BLaER1 treated with 17β-estradiol and CSF1 and Interleukin-3, amounts not matched to agents 10 nM and 100 nM (cell line): ENCODE measurements around the gene IGLON5.

Source experiments
- H3K27ac ChIP-seq, 11 experiments: shearing (Covaris generic); formaldehyde crosslinking; 2 replicates each; pipeline ENCODE4 v1.8.1; 2022
- H3K27me3 ChIP-seq, 11 experiments: shearing (Covaris generic); formaldehyde crosslinking; 2 replicates each; pipeline ENCODE4 v1.8.1; 2022
- H3K36me3 ChIP-seq, 11 experiments: shearing (Covaris generic); formaldehyde crosslinking; 2 replicates each; pipeline ENCODE4 v1.8.1; 2022
- H3K4me1 ChIP-seq, 10 experiments: shearing (Covaris generic); formaldehyde crosslinking; 2 replicates each; pipeline ENCODE4 v1.8.1; 2022
- H3K4me2 ChIP-seq, 11 experiments: shearing (Covaris generic); formaldehyde crosslinking; 2 replicates each; pipeline ENCODE4 v1.8.1; 2022
- H3K4me3 ChIP-seq, 10 experiments: shearing (Covaris generic); formaldehyde crosslinking; 2 replicates each; pipeline ENCODE4 v1.8.1; 2022
- H3K9ac ChIP-seq, 11 experiments: shearing (Covaris generic); formaldehyde crosslinking; 2 replicates each; pipeline ENCODE4 v1.8.1; 2022
- H3K9me3 ChIP-seq, 11 experiments: shearing (Covaris generic); formaldehyde crosslinking; replicated peaks in 1 of 11; 2 replicates each; pipeline ENCODE4 v1.8.1; 2022
- H4K20me1 ChIP-seq, 11 experiments: shearing (Covaris generic); formaldehyde crosslinking; 2 replicates each; pipeline ENCODE4 v1.8.1; 2022
- Cebpa-rat ChIP-seq, 11 experiments: shearing (Covaris generic); IDR thresholded peaks; 2 replicates each; pipeline ENCODE4 v1.8.1; 2022

IGLON5 gene

GRCh38 chr19:51297406-51297805 lies 14.0 kb upstream of the IGLON5 start:
- peaks cover 34 to 46% (median 42%) of the 10 kb centered on the region in 10 experiments for H3K4me1 ChIP-seq
- no peaks in the 10 kb centered on the region for H4K20me1 ChIP-seq
- no peak for TF ChIP-seq Cebpa-rat (IDR thresholded peaks at IDR 0.05)
- H3K36me3 ChIP-seq: peaks cover 0 to 2% (median 0%) of the 10 kb centered on the region in 11 experiments; a peak in 1 of 22 replicates
- peaks cover 0 to 5% (median 0%) of the 10 kb centered on the region in 11 experiments; a peak in 1 of 22 replicates for H3K27me3 ChIP-seq
- H3K4me2 ChIP-seq: no peak overlapping the region
- no peak overlapping the region for H3K27ac ChIP-seq
- H3K9me3 ChIP-seq: peaks cover 0 to 8% (median 4%) of the 10 kb centered on the region in 11 experiments; a peak in 16 of 22 replicates
- H3K4me3 ChIP-seq: no peak overlapping the region
- no peak overlapping the region for H3K9ac ChIP-seq

GRCh38 chr19:51301266-51301665 lies 10.2 kb upstream of the IGLON5 start:
- Histone ChIP-seq H3K9ac (no peak overlapping the region), H3K9me3 (peaks cover 20 to 43% (median 35%) of the 10 kb centered on the region in 11 experiments), H3K27ac (no peak overlapping the region), H4K20me1 (no peaks in the 10 kb centered on the region), H3K27me3 (no peaks in the 10 kb centered on the region), H3K4me2 (no peak overlapping the region), H3K4me3 (no peak overlapping the region), H3K36me3 (peaks cover 0 to 8% (median 0%) of the 10 kb centered on the region in 11 experiments; a peak in 1 of 22 replicates), H3K4me1 (peaks cover 0 to 8% (median 4%) of the 10 kb centered on the region in 10 experiments; a peak in 12 of 20 replicates)
- TF ChIP-seq Cebpa-rat (IDR thresholded peaks at IDR 0.05): no peak

GRCh38 chr19:51305479-51305878 lies 6.0 kb upstream of the IGLON5 start:
- H3K4me2 ChIP-seq: no peak overlapping the region
- H3K4me3 ChIP-seq: no peak overlapping the region
- no peak overlapping the region for H3K27ac ChIP-seq
- H4K20me1 ChIP-seq: no peaks in the 10 kb centered on the region
- peaks cover 39 to 69% (median 57%) of the 10 kb centered on the region in 11 experiments for H3K9me3 ChIP-seq
- peaks cover 0 to 8% (median 0%) of the 10 kb centered on the region in 11 experiments; a peak in 2 of 22 replicates for H3K36me3 ChIP-seq
- no peak overlapping the region for H3K9ac ChIP-seq
- H3K27me3 ChIP-seq: no peaks in the 10 kb centered on the region
- no peak for TF ChIP-seq Cebpa-rat (IDR thresholded peaks at IDR 0.05)
- no peaks in the 10 kb centered on the region for H3K4me1 ChIP-seq

- Histone ChIP-seq H3K27me3 (no peaks in the 10 kb centered on the region), H3K27ac (no peak overlapping the region), H3K9ac (no peak overlapping the region), H3K36me3 (no peaks in the 10 kb centered on the region), H3K4me3 (no peak overlapping the region), H3K4me2 (no peak overlapping the region), H4K20me1 (peaks cover 0 to 10% (median 0%) of the 10 kb centered on the region in 11 experiments; a peak in 1 of 22 replicates), H3K9me3 (peaks cover 0 to 11% (median 8%) of the 10 kb centered on the region in 11 experiments; a peak in 13 of 22 replicates), H3K4me1 (peaks cover 6 to 29% (median 26%) of the 10 kb centered on the region in 10 experiments; a peak in 17 of 20 replicates)
- TF ChIP-seq Cebpa-rat (IDR thresholded peaks at IDR 0.05): no peak
Measured at GRCh38 chr19:51316688-51317087, 5.2 kb downstream of the IGLON5 start.

- Histone ChIP-seq H3K36me3 (no peaks in the 10 kb centered on the region), H3K9ac (no peak overlapping the region), H4K20me1 (peaks cover 0 to 10% (median 0%) of the 10 kb centered on the region in 11 experiments; a peak in 1 of 22 replicates), H3K27me3 (no peaks in the 10 kb centered on the region), H3K9me3 (peaks cover 0 to 11% (median 8%) of the 10 kb centered on the region in 11 experiments; a peak in 13 of 22 replicates), H3K27ac (no peak overlapping the region), H3K4me1 (peaks cover 6 to 24% (median 22%) of the 10 kb centered on the region in 10 experiments; a peak in 17 of 20 replicates), H3K4me2 (no peak overlapping the region), H3K4me3 (no peak overlapping the region)
- no peak for TF ChIP-seq Cebpa-rat (IDR thresholded peaks at IDR 0.05)
Measured at GRCh38 chr19:51317376-51317775, 5.9 kb downstream of the IGLON5 start.

- H3K9ac ChIP-seq: no peak overlapping the region
- peaks cover 0 to 11% (median 8%) of the 10 kb centered on the region in 11 experiments; a peak in 13 of 22 replicates for H3K9me3 ChIP-seq
- peaks cover 0 to 10% (median 0%) of the 10 kb centered on the region in 11 experiments; a peak in 1 of 22 replicates for H4K20me1 ChIP-seq
- no peak overlapping the region for H3K4me2 ChIP-seq
- no peak overlapping the region for H3K4me3 ChIP-seq
- no peaks in the 10 kb centered on the region for H3K36me3 ChIP-seq
- no peaks in the 10 kb centered on the region for H3K27me3 ChIP-seq
- no peak for TF ChIP-seq Cebpa-rat (IDR thresholded peaks at IDR 0.05)
- peaks cover 6 to 18% (median 16%) of the 10 kb centered on the region in 10 experiments; a peak in 18 of 20 replicates for H3K4me1 ChIP-seq
- H3K27ac ChIP-seq: no peak overlapping the region
Measured at GRCh38 chr19:51317968-51318367, 6.5 kb downstream of the IGLON5 start.

- H3K4me1 ChIP-seq: peaks cover 2 to 16% (median 7%) of the 10 kb centered on the region in 10 experiments; a peak in 19 of 20 replicates
- H3K9ac ChIP-seq: no peak overlapping the region
- no peaks in the 10 kb centered on the region for H3K36me3 ChIP-seq
- H3K4me2 ChIP-seq: no peak overlapping the region
- no peaks in the 10 kb centered on the region for H3K27me3 ChIP-seq
- no peak overlapping the region for H3K27ac ChIP-seq
- no peak for TF ChIP-seq Cebpa-rat (IDR thresholded peaks at IDR 0.05)
- H3K9me3 ChIP-seq: peaks cover 0 to 11% (median 8%) of the 10 kb centered on the region in 11 experiments; a peak in 13 of 22 replicates
- H3K4me3 ChIP-seq: no peak overlapping the region
- H4K20me1 ChIP-seq: peaks cover 0 to 13% (median 0%) of the 10 kb centered on the region in 11 experiments; a peak in 1 of 22 replicates
Measured at GRCh38 chr19:51318687-51319648, 7.5 kb downstream of the IGLON5 start.

- Histone ChIP-seq H3K27me3 (no peaks in the 10 kb centered on the region), H3K4me3 (no peak overlapping the region), H4K20me1 (peaks cover 0 to 18% (median 0%) of the 10 kb centered on the region in 11 experiments; a peak in 2 of 22 replicates), H3K36me3 (no peaks in the 10 kb centered on the region), H3K4me2 (no peak overlapping the region), H3K4me1 (peaks cover 0 to 11% (median 0%) of the 10 kb centered on the region in 10 experiments; a peak in 3 of 20 replicates), H3K9ac (no peak overlapping the region), H3K27ac (no peak overlapping the region), H3K9me3 (peaks cover 0 to 7% (median 5%) of the 10 kb centered on the region in 11 experiments; a peak in 13 of 22 replicates)
- TF ChIP-seq Cebpa-rat (IDR thresholded peaks at IDR 0.05): no peak
Measured at GRCh38 chr19:51319649-51320279, 8.3 kb downstream of the IGLON5 start.
